SK-N-SH (cell line): Measurements from ENCODE around the gene SH3BP5L. TPM values are rescaled to one million over a fixed set of nuclear protein-coding genes. Genes with fewer than 3 reads are reported as not detected.

Experiments
- CTCF ChIA-PET: fragments of 300-600, 350-600 bp; formaldehyde crosslinking; extraction: SDS; loops from one replicate; lab custom pipeline; 2021; lab: Yijun Ruan, JAX
- POLR2A ChIA-PET: fragments of 350-600 bp; sonication (Branson Sonifier 250); formaldehyde crosslinking; extraction: SDS; loops from one replicate; lab custom pipeline; 2020; ENCODE audit warnings: antibody characterized with exemption, inconsistent platforms; lab: Yijun Ruan, JAX
- DNase-seq: peaks from one replicate; pipeline ENCODE4 v3.0.0; 2012
- H2AFZ ChIP-seq: fragments of 200-600 bp; sonication (generic); 2 replicates; pipeline ENCODE4 v1.8.1; 2016; ENCODE audit warnings: antibody characterized with exemption, mild to moderate bottlenecking, low read depth
- H3F3A ChIP-seq: fragments of 200-600 bp; sonication (generic); replicated peaks from 2 replicates; pipeline ENCODE3; 2016; ENCODE audit warnings: antibody characterized with exemption, mild to moderate bottlenecking; ENCODE audit not compliant: insufficient read depth
- H3K27ac ChIP-seq, 2 experiments: fragments of 200-500 bp in 1 of 2; fragments of 200-600 bp in 1 of 2; sonication (Bioruptor generic) in 1 of 2; sonication (generic), shearing (Covaris generic) in 1 of 2; 2 replicates each; pipeline versions ENCODE4 v1.5.1 to v1.6.1; 2014 to 2016; ENCODE audit warnings: low read depth in 2 of 2, inconsistent platforms in 1 of 2, low read length in 1 of 2, mild to moderate bottlenecking in 1 of 2, mixed read lengths in 1 of 2
- H3K27me3 ChIP-seq: fragments of 200-600 bp; sonication (generic), shearing (Covaris generic); 2 replicates; pipeline ENCODE4 v1.6.1; 2016; ENCODE audit warnings: mixed run types; ENCODE audit not compliant: insufficient read depth
- H3K36me3 ChIP-seq, 2 experiments: fragments of 200-500 bp in 1 of 2; fragments of 200-600 bp in 1 of 2; sonication (Bioruptor generic) in 1 of 2; sonication (generic) in 1 of 2; replicated peaks in 1 of 2; 2 replicates each; pipeline versions ENCODE3 to v1.5.1; 2014 to 2016; ENCODE audit warnings: low read length in 1 of 2, mild to moderate bottlenecking in 1 of 2; ENCODE audit not compliant: insufficient read depth in 2 of 2, control insufficient read depth in 1 of 2
- H3K4me1 ChIP-seq, 2 experiments: fragments of 200-500 bp in 1 of 2; fragments of 200-600 bp in 1 of 2; sonication (Bioruptor generic) in 1 of 2; sonication (generic), shearing (Covaris generic) in 1 of 2; 2 replicates each; pipeline versions ENCODE4 v1.5.1 to v1.6.1; 2014 to 2016; ENCODE audit warnings: low read depth in 1 of 2, low read length in 1 of 2, mixed run types in 1 of 2; ENCODE audit not compliant: insufficient read depth in 2 of 2, control insufficient read depth in 1 of 2
- H3K4me2 ChIP-seq: fragments of 200-600 bp; sonication (generic), shearing (Covaris generic); 2 replicates; pipeline ENCODE4 v1.6.1; 2017; ENCODE audit warnings: mixed run types
- H3K4me3 ChIP-seq, 2 experiments: fragments of 200-500 bp in 1 of 2; fragments of 200-600 bp in 1 of 2; sonication (Bioruptor generic) in 1 of 2; sonication (generic), shearing (Covaris generic) in 1 of 2; 2 replicates each; pipeline versions ENCODE4 v1.5.1 to v1.8.1; 2014 to 2016; ENCODE audit warnings: low read depth in 2 of 2, inconsistent platforms in 1 of 2, low read length in 1 of 2, mild to moderate bottlenecking in 1 of 2, mixed read lengths in 1 of 2, moderate library complexity in 1 of 2
- H3K79me2 ChIP-seq: fragments of 200-600 bp; sonication (generic); 2 replicates; pipeline ENCODE4 v1.8.1; 2017; ENCODE audit warnings: mild to moderate bottlenecking; ENCODE audit not compliant: insufficient read depth
- H3K9ac ChIP-seq: fragments of 200-600 bp; sonication (generic); 2 replicates; pipeline ENCODE4 v1.6.1; 2017; ENCODE audit warnings: mixed run types
- H3K9me2 ChIP-seq: fragments of 200-600 bp; sonication (generic); 2 replicates; pipeline ENCODE4 v1.6.1; 2017; ENCODE audit warnings: mixed run types
- H3K9me3 ChIP-seq: fragments of 200-600 bp; sonication (generic); 2 replicates; pipeline ENCODE4 v1.6.1; 2017; ENCODE audit warnings: mixed run types, mild to moderate bottlenecking, moderate library complexity
- H4K20me1 ChIP-seq: fragments of 200-600 bp; sonication (generic); 2 replicates; pipeline ENCODE4 v1.6.1; 2017; ENCODE audit warnings: mild to moderate bottlenecking, mixed run types; ENCODE audit not compliant: insufficient read depth
- CHD2 ChIP-seq: fragments of 150-350 bp; IDR thresholded peaks from 2 replicates; pipeline ENCODE4 v1.6.1; 2018; ENCODE audit warnings: low read length; ENCODE audit not compliant: partially characterized antibody
- EZH2phosphoT487 ChIP-seq: fragments of 200-600 bp; sonication (generic); IDR thresholded peaks from 2 replicates; pipeline ENCODE4 v1.6.1; 2017; ENCODE audit warnings: low read depth, mixed run types, mild to moderate bottlenecking, antibody characterized with exemption, moderate library complexity, borderline replicate concordance
- GATA2 ChIP-seq: sonication (generic); formaldehyde crosslinking; IDR thresholded peaks from 2 replicates; pipeline ENCODE4 v1.5.0; 2020; ENCODE audit warnings: mild to moderate bottlenecking, missing genetic modification reagents
- IRF3 ChIP-seq: fragments of 150-350 bp; IDR thresholded peaks from 2 replicates; pipeline ENCODE4 v1.6.1; 2016; ENCODE audit warnings: mild to moderate bottlenecking, low read depth, low read length
- JUND ChIP-seq: IDR thresholded peaks from 2 replicates; pipeline ENCODE4 v1.4.0; 2012
- MEF2A ChIP-seq: IDR thresholded peaks from 2 replicates; pipeline ENCODE4 v1.4.0; 2012; ENCODE audit warnings: low read depth, borderline replicate concordance
- MXI1 ChIP-seq: IDR thresholded peaks from 2 replicates; pipeline ENCODE4 v1.6.1; 2012; ENCODE audit warnings: mild to moderate bottlenecking, low read depth, low read length, improper control_type of control experiment
- NRF1 ChIP-seq: IDR thresholded peaks from 2 replicates; pipeline ENCODE4 v1.6.1; 2012; ENCODE audit warnings: low read depth, mild to moderate bottlenecking, low read length
- POLR2AphosphoS5 ChIP-seq: IDR thresholded peaks from 2 replicates; pipeline ENCODE4 v1.6.1; 2012; ENCODE audit warnings: low read depth, low read length
- REST ChIP-seq: IDR thresholded peaks from 2 replicates; pipeline ENCODE4 v1.6.1; 2012; ENCODE audit warnings: mild to moderate bottlenecking, low read depth, low read length, moderate library complexity
- RXRA ChIP-seq: IDR thresholded peaks from 2 replicates; pipeline ENCODE4 v1.4.0; 2012; ENCODE audit warnings: low read depth, mild to moderate bottlenecking, borderline replicate concordance
- SMC3 ChIP-seq: IDR thresholded peaks from 2 replicates; pipeline ENCODE4 v1.6.1; 2012; ENCODE audit warnings: low read depth, low read length, improper control_type of control experiment
- TEAD4 ChIP-seq: IDR thresholded peaks from 2 replicates; pipeline ENCODE4 v1.4.0; 2012; ENCODE audit warnings: mild to moderate bottlenecking, borderline replicate concordance; ENCODE audit not compliant: insufficient read depth
- USF2 ChIP-seq: fragments of 150-350 bp; IDR thresholded peaks from 2 replicates; pipeline ENCODE4 v1.6.1; 2017; ENCODE audit warnings: antibody characterized with exemption, low read length, low read depth, borderline replicate concordance
- YY1 ChIP-seq: IDR thresholded peaks from 2 replicates; pipeline ENCODE4 v1.4.0; 2012; ENCODE audit warnings: low read depth, mild to moderate bottlenecking
- WGBS: methylation state at CpG from one replicate; pipeline ENCODE4 v1.1.6; 2017; ENCODE audit warnings: low lambda C conversion rate; 5-methylcytosine and 5-hydroxymethylcytosine counted together
- polyA plus RNA-seq, 3 experiments: library from polyadenylated mRNA; depleted of rRNA; stranded (reverse); fragments of >200 nt; gene quantifications; 2 replicates each; pipeline ENCODE4 v1.2.3, GENCODE V29; 2012

The SH3BP5L gene
- polyA plus RNA-seq, 1 of the 3 experiments (the other 2 are of a cell fraction): 32.1 TPM

GRCh38 chr1:248820041-248820585, 5.6 kb downstream of the SH3BP5L start:
- CTCF ChIA-PET: interaction anchor here (1.1 to 5.0 kb wide), 3 partner anchors 13 to 201 kb away, joined by 3 to 24 read pairs (median 7); no protein-coding TSS in a partner anchor
- Histone ChIP-seq H3K27me3 (no peaks in the 10 kb centered on the region), H3F3A (peaks cover 29% of the 10 kb centered on the region), H3K27ac (peak overlapping the region in 1 of 2 experiments; percentile 92; a peak in 2 of 4 replicates)
- TF ChIP-seq NRF1 (no peak), IRF3 (no peak), SMC3 (no peak), USF2 (no peak), CHD2 (no peak), MEF2A (no peak), JUND (no peak), RXRA (no peak), REST (no peak), GATA2 (no peak), POLR2AphosphoS5 (no peak), EZH2phosphoT487 (no peak), MXI1 (no peak), YY1 (no peak), TEAD4 (no peak)
- TF ChIP-seq, all 33 proteins: peak for 0
- Histone ChIP-seq H3K9ac (no peak overlapping the region), H3K4me2 (peak overlapping the region; percentile 81; the same call in 1 of the 2 replicates), H3K9me2 (no peaks in the 10 kb centered on the region), H2AFZ (no peak overlapping the region), H3K9me3 (no peaks in the 10 kb centered on the region), H4K20me1 (peaks cover 6% of the 10 kb centered on the region; the same call in 1 of the 2 replicates), H3K79me2 (peaks cover 75% of the 10 kb centered on the region), H3K4me3 (no peak overlapping the region), H3K36me3 (peaks cover 14 to 46% of the 10 kb centered on the region in 2 experiments), H3K4me1 (peaks cover 33 to 41% of the 10 kb centered on the region in 2 experiments)
- DNase-seq: peak; percentile 4
- POLR2A ChIA-PET: no interaction called here
- 88% methylated on average over 7 of the region's 7 CpGs for WGBS
